Neural progenitor cell (in vitro differentiated cells): ENCODE data around the gene BICDL2. TPM values are rescaled to one million over a fixed set of nuclear protein-coding genes. Genes with fewer than 3 reads are reported as not detected.
"Not testable (repeated sequence)": the region's sequence is repeated elsewhere in the genome, so short reads cannot be mapped to it uniquely, and the experiment has no call there.

Experiments
- DNase-seq: peaks from one replicate; pipeline ENCODE4 v3.0.0-alpha.2; 2016; ENCODE audit warnings: low spot score
- H2AFZ ChIP-seq: fragments of 200-600 bp; sonication (generic); replicated peaks from 2 replicates; pipeline ENCODE4 v1.6.1; 2016; ENCODE audit warnings: antibody characterized with exemption
- H3F3A ChIP-seq: fragments of 200-600 bp; sonication (generic); 2 replicates; pipeline ENCODE4 v1.6.1; 2016; ENCODE audit warnings: antibody characterized with exemption, low read depth
- H3K27ac ChIP-seq: fragments of 200-600 bp; sonication (generic); 2 replicates; pipeline ENCODE4 v1.5.1; 2016; ENCODE audit warnings: mild to moderate bottlenecking
- H3K27me3 ChIP-seq: fragments of 200-600 bp; sonication (generic); 2 replicates; pipeline ENCODE4 v1.6.1; 2016; ENCODE audit warnings: mild to moderate bottlenecking, moderate library complexity
- H3K36me3 ChIP-seq: fragments of 200-600 bp; sonication (generic); 2 replicates; pipeline ENCODE4 v1.5.1; 2016
- H3K4me1 ChIP-seq: fragments of 200-600 bp; sonication (generic); 2 replicates; pipeline ENCODE4 v1.6.1; 2016; ENCODE audit warnings: mixed run types
- H3K4me2 ChIP-seq: fragments of 200-600 bp; sonication (generic); 2 replicates; pipeline ENCODE4 v1.6.1; 2016
- H3K4me3 ChIP-seq: fragments of 200-600 bp; sonication (generic); 2 replicates; pipeline ENCODE4 v1.5.1; 2016
- H3K79me2 ChIP-seq: fragments of 200-600 bp; sonication (generic); 2 replicates; pipeline ENCODE4 v1.6.1; 2016; ENCODE audit warnings: low read depth
- H3K9ac ChIP-seq: fragments of 200-600 bp; sonication (generic); 2 replicates; pipeline ENCODE4 v1.6.1; 2016
- H3K9me3 ChIP-seq: fragments of 200-600 bp; sonication (generic); 2 replicates; pipeline ENCODE4 v1.5.1; 2016; ENCODE audit warnings: low read depth
- H4K20me1 ChIP-seq: fragments of 200-600 bp; sonication (generic); 2 replicates; pipeline ENCODE4 v1.6.1; 2016; ENCODE audit warnings: low read depth
- H3K27ac Mint-ChIP-seq: 3 replicates; pipeline ENCODE4 v1.8.0; 2021; ENCODE audit warnings: mixed read lengths
- H3K27me3 Mint-ChIP-seq: 2 replicates; pipeline ENCODE4 v1.8.0; 2022; ENCODE audit warnings: low read depth, mild to moderate bottlenecking, inconsistent platforms, moderate library complexity, mixed read lengths; ENCODE audit not compliant: insufficient read depth
- H3K36me3 Mint-ChIP-seq: 3 replicates; pipeline ENCODE4 v1.8.0; 2021; ENCODE audit warnings: mixed read lengths
- H3K4me1 Mint-ChIP-seq: 3 replicates; pipeline ENCODE4 v1.8.0; 2021; ENCODE audit warnings: mixed read lengths
- H3K4me3 Mint-ChIP-seq: 3 replicates; pipeline ENCODE4 v1.8.0; 2021; ENCODE audit warnings: mild to moderate bottlenecking, moderate library complexity, mixed read lengths
- H3K9me3 Mint-ChIP-seq: 3 replicates; pipeline ENCODE4 v1.8.0; 2020; ENCODE audit warnings: mixed read lengths
- CTCF ChIP-seq: fragments of 200-600 bp; sonication (generic); IDR thresholded peaks from 2 replicates; pipeline ENCODE4 v1.5.1; 2017; ENCODE audit warnings: antibody characterized with exemption, mild to moderate bottlenecking
- EZH2 ChIP-seq: fragments of 200-600 bp; sonication (generic); IDR thresholded peaks from 2 replicates; pipeline ENCODE4 v1.6.1; 2017; ENCODE audit warnings: antibody characterized with exemption, mild to moderate bottlenecking, moderate library complexity
- EZH2phosphoT487 ChIP-seq: fragments of 200-600 bp; sonication (generic); IDR thresholded peaks from 2 replicates; pipeline ENCODE4 v1.6.1; 2017; ENCODE audit warnings: antibody characterized with exemption
- total RNA-seq: library from RNA; depleted of rRNA; stranded (reverse); fragments of >200 nt; gene quantifications from 2 replicates; pipeline ENCODE4 v1.2.3, GENCODE V29; 2015; ENCODE audit warnings: low replicate concordance

BICDL2 gene
- total RNA-seq, 1 donor from 2014 or later: not detected

GRCh38 chr16:3070608-3071111 is 33.9 kb upstream of the BICDL2 start:
- Mint-ChIP-seq H3K27ac (no peak overlapping the region), H3K27me3 (peaks cover 19% of the 10 kb centered on the region), H3K36me3 (no peaks in the 10 kb centered on the region), H3K9me3 (no peaks in the 10 kb centered on the region), H3K4me3 (no peak overlapping the region), H3K4me1 (peaks cover 9% of the 10 kb centered on the region)
- Histone ChIP-seq H3K9ac (no peak overlapping the region), H3K27ac (no peak overlapping the region), H3K4me1 (no peaks in the 10 kb centered on the region), H4K20me1 (no peaks in the 10 kb centered on the region), H3K9me3 (no peaks in the 10 kb centered on the region), H3K79me2 (no peaks in the 10 kb centered on the region), H3K27me3 (no peaks in the 10 kb centered on the region), H3K4me3 (no peak overlapping the region), H3F3A (no peaks in the 10 kb centered on the region), H2AFZ (no peak overlapping the region), H3K4me2 (no peak overlapping the region), H3K36me3 (no peaks in the 10 kb centered on the region)
- no peak for DNase-seq
- no peak for TF ChIP-seq EZH2phosphoT487
- TF ChIP-seq CTCF: no peak
- no peak for TF ChIP-seq EZH2

- not testable (repeated sequence) for H3K27me3 ChIP-seq, H3K79me2 ChIP-seq, H3K36me3 Mint-ChIP-seq, H3K27ac Mint-ChIP-seq, H4K20me1 ChIP-seq, H3K4me2 ChIP-seq, H3K36me3 ChIP-seq, H3K4me1 Mint-ChIP-seq, H3K9me3 ChIP-seq, H2AFZ ChIP-seq, H3K4me1 ChIP-seq, H3K9ac ChIP-seq, DNase-seq, H3F3A ChIP-seq, H3K9me3 Mint-ChIP-seq, H3K4me3 Mint-ChIP-seq, H3K27ac ChIP-seq, H3K4me3 ChIP-seq
- H3K27me3 Mint-ChIP-seq: peaks cover 13% of the 10 kb centered on the region
Measured at GRCh38 chr16:3069146-3069545, 32.4 kb upstream of the BICDL2 start.

GRCh38 chr16:3068487-3068886 is 31.7 kb upstream of the BICDL2 start:
- H3F3A ChIP-seq: no peaks in the 10 kb centered on the region
- no peak overlapping the region for H2AFZ ChIP-seq
- peaks cover 4% of the 10 kb centered on the region for H3K4me1 Mint-ChIP-seq
- peak overlapping the region; percentile 74 for H3K27ac Mint-ChIP-seq
- H4K20me1 ChIP-seq: no peaks in the 10 kb centered on the region
- H3K36me3 Mint-ChIP-seq: no peaks in the 10 kb centered on the region
- no peak for DNase-seq
- H3K36me3 ChIP-seq: no peaks in the 10 kb centered on the region
- H3K4me1 ChIP-seq: no peaks in the 10 kb centered on the region
- no peak overlapping the region for H3K27ac ChIP-seq
- H3K4me3 ChIP-seq: no peak overlapping the region
- no peaks in the 10 kb centered on the region for H3K27me3 ChIP-seq
- no peaks in the 10 kb centered on the region for H3K9me3 Mint-ChIP-seq
- no peak overlapping the region for H3K4me3 Mint-ChIP-seq
- H3K9me3 ChIP-seq: no peaks in the 10 kb centered on the region
- no peak for TF ChIP-seq EZH2phosphoT487
- TF ChIP-seq CTCF: no peak
- no peak for TF ChIP-seq EZH2
- no peak overlapping the region for H3K4me2 ChIP-seq
- H3K79me2 ChIP-seq: no peaks in the 10 kb centered on the region
- peaks cover 10% of the 10 kb centered on the region for H3K27me3 Mint-ChIP-seq
- no peak overlapping the region for H3K9ac ChIP-seq

- Histone ChIP-seq H3F3A (no peaks in the 10 kb centered on the region), H3K9me3 (no peaks in the 10 kb centered on the region), H3K9ac (no peak overlapping the region), H3K79me2 (no peaks in the 10 kb centered on the region), H3K36me3 (no peaks in the 10 kb centered on the region), H3K4me3 (no peak overlapping the region), H3K4me1 (no peaks in the 10 kb centered on the region), H4K20me1 (no peaks in the 10 kb centered on the region), H3K27ac (no peak overlapping the region), H2AFZ (no peak overlapping the region), H3K27me3 (peaks cover 5% of the 10 kb centered on the region), H3K4me2 (no peak overlapping the region)
- no peak overlapping the region for H3K27ac Mint-ChIP-seq
- H3K9me3 Mint-ChIP-seq: no peaks in the 10 kb centered on the region
- H3K36me3 Mint-ChIP-seq: no peaks in the 10 kb centered on the region
- H3K4me3 Mint-ChIP-seq: no peak overlapping the region
- H3K27me3 Mint-ChIP-seq: peaks cover 10% of the 10 kb centered on the region
- TF ChIP-seq EZH2 (no peak), CTCF (no peak), EZH2phosphoT487 (no peak)
- H3K4me1 Mint-ChIP-seq: no peaks in the 10 kb centered on the region
- no peak for DNase-seq
Measured at GRCh38 chr16:3066440-3066748, 29.6 kb upstream of the BICDL2 start.
